Calu3 (cell line): ENCODE results near the gene COL9A3. TPM values are rescaled to one million over a fixed set of nuclear protein-coding genes. Genes with fewer than 3 reads are reported as not detected.

ENCODE experiments used
- BruUV-seq: library from RNA; stranded (reverse); fragments of 400-500 nt; replicated peaks from 2 replicates; lab custom pipeline; 2021; lab: Mats Ljungman, UMichigan
- CTCF ChIA-PET: fragments of 300-600 bp; sonication (Branson Sonifier 250); formaldehyde crosslinking; loops from one replicate; lab custom pipeline; 2022; ENCODE audit warnings: antibody characterized with exemption; lab: Charles Lee
- DNase-seq: peaks from one replicate; pipeline ENCODE4 v3.0.0; 2022
- H3K27ac Mint-ChIP-seq: one replicate; pipeline ENCODE4 v1.8.0; 2022; ENCODE audit warnings: mixed read lengths; ENCODE audit not compliant: unreplicated experiment
- H3K27me3 Mint-ChIP-seq: one replicate; pipeline ENCODE4 v1.8.0; 2022; ENCODE audit warnings: mixed read lengths; ENCODE audit not compliant: unreplicated experiment
- H3K36me3 Mint-ChIP-seq: one replicate; pipeline ENCODE4 v1.8.0; 2022; ENCODE audit warnings: mild to moderate bottlenecking, moderate library complexity, mixed read lengths; ENCODE audit not compliant: insufficient read depth, unreplicated experiment
- H3K4me1 Mint-ChIP-seq: one replicate; pipeline ENCODE4 v1.8.0; 2022; ENCODE audit warnings: mild to moderate bottlenecking, low read depth, mixed read lengths; ENCODE audit not compliant: unreplicated experiment
- H3K4me3 Mint-ChIP-seq: one replicate; pipeline ENCODE4 v1.8.0; 2022; ENCODE audit warnings: mild to moderate bottlenecking, low read depth, moderate library complexity, mixed read lengths; ENCODE audit not compliant: unreplicated experiment
- H3K9me3 Mint-ChIP-seq: one replicate; pipeline ENCODE4 v1.8.0; 2022; ENCODE audit warnings: low read depth, mixed read lengths; ENCODE audit not compliant: unreplicated experiment
- intact Hi-C: fragments of 100-400 bp; cut with micrococcal nuclease; formaldehyde crosslinking; loops from one replicate; pipeline ENCODE4 v1.10.0; 2022; ENCODE audit not compliant: unreplicated experiment
- total RNA-seq: library from RNA; stranded (reverse); gene quantifications from 2 replicates; pipeline ENCODE4 v1.2.3, GENCODE V29; 2022
- TF ChIP-seq, protein P1 (sequence below): fragments of 200-600 bp; IDR thresholded peaks from one replicate; pipeline ENCODE4 v1.8.0; 2022; ENCODE audit warnings: antibody characterized with exemption; ENCODE audit not compliant: unreplicated experiment

COL9A3 gene
- total RNA-seq, 1 experiment from 2014 or later = 2.7 TPM

DNA sequence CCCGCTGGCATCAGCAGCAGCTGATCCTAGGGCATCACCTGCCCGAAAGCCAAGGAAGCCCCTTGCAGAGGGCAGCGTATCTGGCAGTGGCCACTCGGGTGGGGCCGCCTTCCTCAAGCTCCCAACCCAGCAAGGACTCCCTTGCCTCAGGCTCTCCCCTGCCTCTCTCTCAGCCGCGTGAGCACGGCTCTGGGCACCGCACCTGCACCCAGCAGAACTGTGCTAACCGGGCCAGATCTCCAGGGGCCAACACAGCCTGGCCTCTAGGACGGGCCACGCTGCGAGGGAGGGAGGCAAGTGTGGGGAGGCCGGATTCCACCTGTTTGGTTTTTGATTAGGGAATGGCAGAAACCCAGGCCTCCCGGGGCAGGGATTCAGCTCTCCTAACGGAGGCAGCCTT is 32.4 kb upstream of the COL9A3 start:
- Mint-ChIP-seq H3K27me3 (peaks cover 42% of the 10 kb centered on the region), H3K4me1 (no peaks in the 10 kb centered on the region), H3K9me3 (no peaks in the 10 kb centered on the region), H3K27ac (no peak overlapping the region), H3K4me3 (no peak overlapping the region), H3K36me3 (no peaks in the 10 kb centered on the region)
- no TSS peak for BruUV-seq
- CTCF ChIA-PET = interaction anchor here (1.2 to 1.5 kb wide), 2 partner anchors 9 to 10 kb away, joined by 3 read pairs; no protein-coding TSS in a partner anchor
- TF ChIP-seq, protein P1, sequence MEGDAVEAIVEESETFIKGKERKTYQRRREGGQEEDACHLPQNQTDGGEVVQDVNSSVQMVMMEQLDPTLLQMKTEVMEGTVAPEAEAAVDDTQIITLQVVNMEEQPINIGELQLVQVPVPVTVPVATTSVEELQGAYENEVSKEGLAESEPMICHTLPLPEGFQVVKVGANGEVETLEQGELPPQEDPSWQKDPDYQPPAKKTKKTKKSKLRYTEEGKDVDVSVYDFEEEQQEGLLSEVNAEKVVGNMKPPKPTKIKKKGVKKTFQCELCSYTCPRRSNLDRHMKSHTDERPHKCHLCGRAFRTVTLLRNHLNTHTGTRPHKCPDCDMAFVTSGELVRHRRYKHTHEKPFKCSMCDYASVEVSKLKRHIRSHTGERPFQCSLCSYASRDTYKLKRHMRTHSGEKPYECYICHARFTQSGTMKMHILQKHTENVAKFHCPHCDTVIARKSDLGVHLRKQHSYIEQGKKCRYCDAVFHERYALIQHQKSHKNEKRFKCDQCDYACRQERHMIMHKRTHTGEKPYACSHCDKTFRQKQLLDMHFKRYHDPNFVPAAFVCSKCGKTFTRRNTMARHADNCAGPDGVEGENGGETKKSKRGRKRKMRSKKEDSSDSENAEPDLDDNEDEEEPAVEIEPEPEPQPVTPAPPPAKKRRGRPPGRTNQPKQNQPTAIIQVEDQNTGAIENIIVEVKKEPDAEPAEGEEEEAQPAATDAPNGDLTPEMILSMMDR = no peak
- intact Hi-C loops = no loop called here
- no peak for DNase-seq

DNA sequence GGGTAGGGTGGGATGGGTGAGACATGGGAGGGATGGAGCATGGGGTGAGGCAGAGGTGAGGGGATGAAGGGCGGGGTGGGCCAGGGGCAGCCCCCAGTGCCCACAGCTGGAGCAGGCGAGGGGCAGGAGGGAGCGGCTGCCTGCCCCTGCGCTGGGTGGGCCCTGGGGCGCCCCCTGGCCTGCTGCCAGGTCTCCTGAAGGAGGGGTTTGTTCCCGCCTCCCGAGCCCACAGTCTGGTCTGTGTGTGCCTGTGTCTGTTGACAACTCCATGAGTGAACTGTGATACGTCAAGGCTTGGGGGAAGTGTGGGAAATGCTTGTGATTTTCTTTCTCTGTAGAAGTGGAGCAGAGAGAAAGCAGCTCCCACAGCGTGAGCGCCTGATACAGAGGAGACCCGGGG is 31.5 kb upstream of the COL9A3 start:
- no peaks in the 10 kb centered on the region for H3K9me3 Mint-ChIP-seq
- peaks cover 43% of the 10 kb centered on the region for H3K27me3 Mint-ChIP-seq
- no peaks in the 10 kb centered on the region for H3K36me3 Mint-ChIP-seq
- no TSS peak for BruUV-seq
- TF ChIP-seq, protein P1 = no peak
- no peak overlapping the region for H3K4me3 Mint-ChIP-seq
- CTCF ChIA-PET = interaction anchor here (0.5 to 0.9 kb wide), 3 partner anchors 118 to 648 kb away, joined by 3 to 5 read pairs (median 4); no protein-coding TSS in a partner anchor
- DNase-seq = no peak
- no peak overlapping the region for H3K27ac Mint-ChIP-seq
- H3K4me1 Mint-ChIP-seq = no peaks in the 10 kb centered on the region
- intact Hi-C loops = no loop called here

DNA sequence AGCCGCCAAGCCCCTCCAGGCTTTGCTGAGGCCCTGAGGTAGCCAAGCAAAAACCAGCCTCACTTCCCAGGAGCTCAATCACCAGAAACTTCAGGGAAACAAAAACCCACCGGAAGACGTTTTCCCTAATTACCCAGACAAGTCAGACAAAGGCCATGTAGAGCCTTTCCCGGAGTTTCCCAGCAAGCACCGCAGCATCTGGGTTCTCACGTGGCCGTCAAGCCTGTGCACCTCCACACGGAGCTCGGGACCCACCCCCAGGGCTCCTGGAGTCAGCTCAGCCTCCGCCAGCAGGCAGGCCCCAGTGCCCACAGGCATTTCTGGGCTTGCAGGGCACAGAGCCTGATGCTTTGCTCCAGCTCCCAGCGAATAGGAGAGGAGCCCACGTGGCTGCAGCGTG is 30.7 kb upstream of the COL9A3 start:
- CTCF ChIA-PET = interaction anchor here (0.6 to 0.9 kb wide), 4 partner anchors 41 to 476 kb away, joined by 3 to 5 read pairs (median 4); no protein-coding TSS in a partner anchor

DNA sequence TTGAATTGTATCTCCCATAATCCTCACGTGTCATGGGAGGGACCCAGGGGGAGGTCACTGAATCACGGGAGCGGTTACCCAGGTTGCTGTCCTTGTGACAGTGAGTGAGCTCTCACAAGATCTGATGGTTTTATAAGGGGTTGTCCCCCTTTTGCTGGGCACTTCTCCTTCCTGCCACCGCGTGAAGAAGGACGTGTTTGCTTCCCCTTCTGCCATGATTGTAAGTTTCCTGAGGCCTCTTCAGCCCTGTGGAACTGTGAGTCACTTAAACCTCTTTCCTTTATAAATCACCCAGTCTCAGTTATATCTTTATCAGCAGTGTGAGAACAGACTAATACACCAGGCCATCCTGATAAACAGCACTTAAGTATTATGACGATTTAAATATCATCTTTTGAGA is 29.5 kb upstream of the COL9A3 start:
- Mint-ChIP-seq H3K9me3 (no peaks in the 10 kb centered on the region), H3K27me3 (peaks cover 37% of the 10 kb centered on the region), H3K36me3 (no peaks in the 10 kb centered on the region), H3K27ac (no peak overlapping the region), H3K4me3 (no peak overlapping the region), H3K4me1 (peaks cover 12% of the 10 kb centered on the region)
- intact Hi-C loops = no loop called here
- TF ChIP-seq, protein P1 = no peak
- CTCF ChIA-PET = interaction anchor here (0.7 kb wide), 1 partner anchor 257 kb away, joined by 3 read pairs; no protein-coding TSS in a partner anchor
- BruUV-seq = no TSS peak
- no peak for DNase-seq

More for the DNA sequence above, 30.7 kb upstream of the COL9A3 start:
- intact Hi-C loops = no loop called here
- TF ChIP-seq, protein P1 = no peak
- Mint-ChIP-seq H3K4me1 (peaks cover under 1% of the 10 kb centered on the region), H3K9me3 (no peaks in the 10 kb centered on the region), H3K27ac (no peak overlapping the region), H3K36me3 (no peaks in the 10 kb centered on the region), H3K27me3 (peaks cover 37% of the 10 kb centered on the region), H3K4me3 (no peak overlapping the region)
- no peak for DNase-seq
- no TSS peak for BruUV-seq
